Ovary (tissue), 9 donors: ENCODE measurements around the gene ACSF3. TPM values are rescaled to one million over a fixed set of nuclear protein-coding genes. Genes with fewer than 3 reads are reported as not detected.

Source experiments
- DNase-seq, 5 donors: peaks; one replicate each; pipeline ENCODE4 v3.0.0-alpha.2; 2019 to 2020
- H3K27ac ChIP-seq, 2 donors: fragments of 200-600 bp; one replicate each; pipeline versions ENCODE4 v1.5.1 to v1.8.0; 2019 to 2022
- H3K27me3 ChIP-seq: fragments of 200-600 bp; one replicate; pipeline ENCODE4 v1.8.0; 2022
- H3K36me3 ChIP-seq: fragments of 200-600 bp; sonication (generic); one replicate; pipeline ENCODE4 v1.5.1; 2019
- H3K4me1 ChIP-seq: one replicate; pipeline ENCODE4 v1.8.1; 2013; ENCODE audit warnings: mild to moderate bottlenecking, moderate library complexity; ENCODE audit not compliant: insufficient read depth
- H3K4me3 ChIP-seq: fragments of 200-600 bp; sonication (generic); one replicate; pipeline ENCODE4 v1.5.1; 2017
- H3K9me3 ChIP-seq, 2 donors: fragments of 200-600 bp in 1 of 2; sonication (generic) in 1 of 2; one replicate each; pipeline versions ENCODE4 v1.5.1 to v1.8.1; 2013 to 2019; ENCODE audit warnings: mild to moderate bottlenecking in 1 of 2, moderate library complexity in 1 of 2
- EP300 ChIP-seq: sonication (generic); formaldehyde crosslinking; IDR thresholded peaks from one replicate; pipeline ENCODE4 v1.6.1; 2017; ENCODE audit warnings: antibody characterized with exemption
- POLR2A ChIP-seq: fragments of 450-650 bp; IDR thresholded peaks from one replicate; pipeline ENCODE4 v1.6.1; 2017; ENCODE audit warnings: antibody characterized with exemption, mild to moderate bottlenecking, moderate library complexity
- WGBS, 3 donors: extraction: QIAGEN DNeasy Blood & Tissue Kit in 1 of 3; methylation state at CpG; one replicate each; pipeline versions ENCODE4 v1.1.5 to v1.1.7; 2013 to 2017; 5-methylcytosine and 5-hydroxymethylcytosine counted together
- intact Hi-C, 4 donors: fragments of 100-400 bp; cut with DNase I; formaldehyde crosslinking; loops; one replicate each; pipeline versions ENCODE4 v1.11.0 to v1.15.1; 2022 to 2023
- polyA plus RNA-seq, 2 donors: library from polyadenylated mRNA; stranded (reverse); fragments of 200-250 nt in 1 of 2; fragments of 350-450 nt in 1 of 2; fragmentation: Illumina TruSeq in 1 of 2; extraction: RNeasy Lipid Tissue Mini Kit (QIAGEN cat#74804) in 1 of 2; gene quantifications; one replicate each; pipeline ENCODE4 v1.2.3, GENCODE V29; 2013 to 2014
- total RNA-seq, 7 donors: library from RNA; depleted of rRNA in 2 of 7; stranded (reverse); fragments of >200 nt in 2 of 7; fragmentation: NEBNext Ultra II Directional in 3 of 7; extraction: Animal tissue kit (Norgen Biotek cat#: 25700) in 3 of 7; gene quantifications; one replicate each; pipeline versions ENCODE4 v1.1.0 to v1.2.4, GENCODE V29; 2016 to 2023
- TF ChIP-seq, protein P1 (sequence below), 3 donors: fragments of 450-650 bp in 2 of 3; fragments of 200-600 bp in 1 of 3; IDR thresholded peaks; one replicate each; pipeline versions ENCODE4 v1.5.1 to v1.8.0; 2016 to 2022; ENCODE audit warnings: antibody characterized with exemption in 3 of 3, mild to moderate bottlenecking in 1 of 3
- donor health status: DM: no; HTN: no; CAD: no; lungs with moderate emphysema.
- donor health status: DM: no; HTN: no; CAD: no.
- donor health status: Bipolar disorder and iron deficiency.
- donor health status: DM: yes; HTN: yes; CAD: no.
- donor health status: DM: no; HTN: no; CAD: no.
- donor health status: DM: yes; HTN: yes; CAD: no.

ACSF3 gene
- total and polyA plus RNA-seq, 9 donors, result 16.2 to 40.9 (median 28.0) TPM

DNA sequence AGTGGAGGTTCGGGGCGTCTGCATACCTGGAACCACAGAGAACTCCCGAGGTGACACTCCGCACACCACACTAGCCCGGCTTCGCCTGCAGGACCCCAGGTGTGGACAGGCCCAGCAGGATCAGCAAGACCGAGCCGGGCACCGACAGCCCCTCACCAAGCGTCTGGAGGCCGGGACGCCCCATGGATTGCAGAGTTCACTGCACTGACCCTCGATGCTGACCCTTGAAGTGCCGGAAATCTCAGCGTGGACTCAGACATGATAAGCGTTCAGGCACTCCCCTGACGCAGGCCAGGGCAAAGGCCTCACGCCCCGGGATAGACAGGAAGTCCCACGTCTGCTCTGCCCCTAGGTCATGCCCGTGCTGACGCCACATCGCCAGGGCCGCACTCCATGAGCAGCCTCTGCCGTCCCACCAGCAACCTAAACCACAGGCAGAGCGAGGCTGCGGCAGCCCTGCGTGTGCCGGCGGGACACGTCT, 26.0 kb downstream of the ACSF3 start:
- 89 to 90% (median 90%) methylated on average over 31 of the region's 31 CpGs for WGBS, 3 donors
- TF ChIP-seq POLR2A (no peak), EP300 (no peak)
- TF ChIP-seq, protein P1, sequence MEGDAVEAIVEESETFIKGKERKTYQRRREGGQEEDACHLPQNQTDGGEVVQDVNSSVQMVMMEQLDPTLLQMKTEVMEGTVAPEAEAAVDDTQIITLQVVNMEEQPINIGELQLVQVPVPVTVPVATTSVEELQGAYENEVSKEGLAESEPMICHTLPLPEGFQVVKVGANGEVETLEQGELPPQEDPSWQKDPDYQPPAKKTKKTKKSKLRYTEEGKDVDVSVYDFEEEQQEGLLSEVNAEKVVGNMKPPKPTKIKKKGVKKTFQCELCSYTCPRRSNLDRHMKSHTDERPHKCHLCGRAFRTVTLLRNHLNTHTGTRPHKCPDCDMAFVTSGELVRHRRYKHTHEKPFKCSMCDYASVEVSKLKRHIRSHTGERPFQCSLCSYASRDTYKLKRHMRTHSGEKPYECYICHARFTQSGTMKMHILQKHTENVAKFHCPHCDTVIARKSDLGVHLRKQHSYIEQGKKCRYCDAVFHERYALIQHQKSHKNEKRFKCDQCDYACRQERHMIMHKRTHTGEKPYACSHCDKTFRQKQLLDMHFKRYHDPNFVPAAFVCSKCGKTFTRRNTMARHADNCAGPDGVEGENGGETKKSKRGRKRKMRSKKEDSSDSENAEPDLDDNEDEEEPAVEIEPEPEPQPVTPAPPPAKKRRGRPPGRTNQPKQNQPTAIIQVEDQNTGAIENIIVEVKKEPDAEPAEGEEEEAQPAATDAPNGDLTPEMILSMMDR (IDR thresholded peaks at IDR 0.05), result no peak
- Histone ChIP-seq H3K27me3 (no peaks in the 10 kb centered on the region), H3K36me3 (no peaks in the 10 kb centered on the region), H3K27ac (no peak overlapping the region), H3K4me1 (peaks cover 6% of the 10 kb centered on the region), H3K9me3 (no peaks in the 10 kb centered on the region), H3K4me3 (no peak overlapping the region)
- peak in 1 of 5 donors; percentile 31 for DNase-seq
- intact Hi-C loops, result no loop called here

GRCh38 chr16:89120281-89120680, 26.6 kb downstream of the ACSF3 start:
- Histone ChIP-seq H3K36me3 (no peaks in the 10 kb centered on the region), H3K4me3 (no peak overlapping the region), H3K27ac (no peak overlapping the region), H3K9me3 (no peaks in the 10 kb centered on the region), H3K27me3 (no peaks in the 10 kb centered on the region), H3K4me1 (peaks cover 6% of the 10 kb centered on the region)
- TF ChIP-seq POLR2A (no peak), EP300 (no peak)
- TF ChIP-seq, protein P1 (IDR thresholded peaks at IDR 0.05), result no peak
- intact Hi-C loops, result no loop called here
- WGBS, 3 donors, result 91 to 94% (median 94%) methylated on average over 14 of the region's 14 CpGs
- DNase-seq, result peak in 1 of 5 donors; percentile 29

- 75 to 89% (median 82%) methylated on average over 15 of the region's 15 CpGs for WGBS, 3 donors
- Histone ChIP-seq H3K27me3 (no peaks in the 10 kb centered on the region), H3K4me3 (no peak overlapping the region), H3K4me1 (peaks cover 6% of the 10 kb centered on the region), H3K9me3 (no peaks in the 10 kb centered on the region), H3K27ac (no peak overlapping the region), H3K36me3 (no peaks in the 10 kb centered on the region)
- TF ChIP-seq POLR2A, result no peak
- TF ChIP-seq, protein P1 (IDR thresholded peaks at IDR 0.05), result no peak
- DNase-seq, result peak in 1 of 5 donors; percentile 31
- intact Hi-C loops, result no loop called here
Measured at GRCh38 chr16:89120921-89121351, 27.3 kb downstream of the ACSF3 start.

- peaks cover 6% of the 10 kb centered on the region for H3K4me1 ChIP-seq
- no peak for DNase-seq
- H3K27ac ChIP-seq, result no peak overlapping the region
- H3K27me3 ChIP-seq, result no peaks in the 10 kb centered on the region
- H3K4me3 ChIP-seq, result no peak overlapping the region
- H3K9me3 ChIP-seq, result no peaks in the 10 kb centered on the region
- WGBS, 3 donors, result 93 to 97% (median 94%) methylated on average over 19 to 24 of the region's 24 CpGs
- no peaks in the 10 kb centered on the region for H3K36me3 ChIP-seq
- TF ChIP-seq EP300, result no peak
- TF ChIP-seq POLR2A, result no peak
- TF ChIP-seq, protein P1 (IDR thresholded peaks at IDR 0.05), result no peak
- intact Hi-C loops, result no loop called here
Measured at GRCh38 chr16:89121691-89122321, 28.2 kb downstream of the ACSF3 start.
